HG02973 (cell line): ENCODE measurements around the gene DMRT2.

Experiments
- ATAC-seq: cut with Tn5 transposase; IDR thresholded peaks from one replicate; pipeline ENCODE4 v1.9.1; 2021; ENCODE audit warnings: moderate library complexity; ENCODE audit not compliant: unreplicated experiment

The DMRT2 gene

DNA sequence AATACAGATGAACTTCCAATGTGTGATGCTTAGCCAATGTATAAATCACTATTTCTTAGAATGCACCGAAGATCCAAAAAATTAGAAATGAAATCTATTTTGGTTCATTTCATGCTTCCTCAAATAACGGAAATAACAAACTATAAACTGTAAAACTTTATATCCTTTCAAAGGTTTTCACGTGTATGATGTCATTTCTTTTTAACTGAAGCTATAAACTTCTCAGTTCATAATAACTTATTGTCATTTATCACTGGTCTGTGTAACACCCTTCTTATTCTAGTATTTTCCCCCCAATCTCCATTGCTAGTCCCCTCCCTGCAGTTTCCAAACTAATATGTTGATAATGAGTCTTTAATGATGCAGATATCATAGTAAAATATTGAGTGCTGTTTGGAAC lies 36.4 kb downstream of the DMRT2 start:
- ATAC-seq, result no peak

DNA sequence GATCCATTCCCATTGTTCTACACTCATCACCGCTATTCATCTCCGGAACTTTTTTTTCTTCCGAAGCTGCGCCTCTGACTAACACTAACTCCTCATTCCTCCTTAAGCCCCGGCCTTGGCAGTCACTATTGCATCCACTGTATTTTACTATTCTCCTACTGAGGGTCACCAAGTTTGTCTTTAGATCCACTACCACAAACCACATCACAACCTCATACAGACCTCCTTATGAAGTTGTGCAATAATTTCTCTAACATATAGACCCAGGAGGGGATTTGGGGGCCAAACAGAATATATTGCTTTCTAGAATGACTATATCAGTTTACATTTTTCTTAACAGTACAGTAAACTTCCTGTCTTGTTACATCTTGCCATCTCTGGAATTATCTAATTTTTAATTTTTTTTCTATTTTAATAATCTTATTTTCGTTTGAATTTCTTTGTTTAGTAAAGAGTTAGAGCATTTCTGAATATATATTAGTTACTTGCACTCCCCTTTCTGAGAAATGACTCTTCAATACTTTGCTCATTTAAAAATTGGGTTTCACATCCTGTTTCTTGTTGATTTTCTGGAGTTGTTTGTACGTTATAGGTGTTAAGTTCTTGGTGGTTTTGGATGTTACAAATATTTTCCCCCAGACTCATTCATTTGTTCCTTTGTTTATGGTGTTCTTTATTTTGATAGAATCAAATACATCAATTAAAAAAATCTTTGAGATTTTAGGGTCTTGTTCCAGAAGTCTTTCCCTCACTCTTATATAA lies 37.1 kb downstream of the DMRT2 start:
- no peak for ATAC-seq

DNA sequence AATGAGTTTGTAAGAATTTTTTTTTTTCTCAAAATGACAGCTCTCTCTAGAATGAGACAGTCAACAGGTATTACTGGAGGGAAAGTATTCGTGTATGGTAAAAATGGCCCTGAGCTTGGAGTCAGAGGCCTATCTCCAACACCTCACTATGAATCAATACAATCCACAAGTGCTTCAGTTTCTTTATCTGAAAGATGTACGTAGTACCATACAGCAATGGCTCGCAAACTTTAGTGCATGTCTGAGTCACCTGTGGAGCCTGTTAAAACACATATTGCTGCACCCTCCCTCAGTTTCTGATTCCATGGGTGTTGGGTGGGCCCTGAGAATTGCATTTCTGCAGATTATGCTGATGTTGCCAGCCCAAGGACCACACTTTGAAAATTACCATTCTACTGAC lies 44.6 kb downstream of the DMRT2 start:
- no peak for ATAC-seq

DNA sequence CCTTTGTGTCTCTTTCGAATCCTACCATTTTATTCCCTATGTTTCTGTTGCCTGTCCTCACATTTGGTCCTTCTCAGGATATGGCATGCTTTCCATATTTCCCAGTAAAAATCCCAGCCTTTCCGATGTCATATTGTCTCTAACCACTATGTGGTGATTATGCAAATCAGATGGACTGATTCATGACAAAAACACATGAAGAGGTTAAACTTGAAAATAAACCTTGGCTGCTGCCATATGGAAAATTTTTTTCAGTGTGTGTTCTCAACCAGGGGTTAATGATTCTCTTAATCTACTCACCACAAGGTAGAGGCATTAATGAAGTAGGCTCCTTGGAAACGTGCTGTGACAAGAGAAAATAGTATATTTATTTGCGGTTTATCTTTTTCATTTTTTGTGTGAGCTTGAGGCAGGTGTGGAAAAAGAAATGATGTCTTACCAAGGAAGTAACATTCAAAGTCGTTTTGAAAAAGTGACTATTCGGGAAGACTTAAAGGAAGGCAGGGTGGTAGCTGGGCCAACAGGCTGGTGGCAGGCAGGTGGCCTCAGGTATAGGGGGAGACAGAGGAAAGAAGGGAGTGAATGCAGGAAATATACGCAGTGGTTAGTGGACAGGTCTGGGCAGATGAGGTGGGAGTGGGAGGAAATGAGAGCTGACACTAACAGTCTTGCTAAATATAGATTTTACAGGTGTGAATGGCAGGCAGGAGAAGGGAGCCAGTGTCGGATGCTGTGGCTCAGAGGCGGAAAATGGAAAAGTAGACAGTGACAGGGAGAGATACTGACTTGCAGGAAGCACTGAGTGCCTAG lies 46.2 kb downstream of the DMRT2 start:
- ATAC-seq, result no peak

DNA sequence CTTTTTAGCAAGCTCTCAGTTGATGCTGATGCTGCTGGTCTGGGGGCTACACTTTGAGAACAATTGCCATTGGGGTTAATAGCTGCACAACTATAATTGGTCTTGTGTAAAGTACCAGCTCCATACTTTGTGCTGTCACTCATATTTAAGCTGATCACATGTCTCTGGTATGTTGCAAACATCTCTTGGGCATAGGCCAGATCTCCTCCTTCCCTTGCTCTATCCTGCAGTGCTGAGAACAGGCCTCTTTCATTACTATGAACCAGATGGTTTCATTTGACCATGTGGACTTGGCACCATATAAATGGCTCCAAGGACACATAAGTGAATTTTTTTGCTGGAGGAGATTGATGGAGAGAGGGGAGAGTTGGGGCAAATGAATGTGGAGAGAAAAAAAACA lies 48.4 kb downstream of the DMRT2 start:
- ATAC-seq, result no peak

DNA sequence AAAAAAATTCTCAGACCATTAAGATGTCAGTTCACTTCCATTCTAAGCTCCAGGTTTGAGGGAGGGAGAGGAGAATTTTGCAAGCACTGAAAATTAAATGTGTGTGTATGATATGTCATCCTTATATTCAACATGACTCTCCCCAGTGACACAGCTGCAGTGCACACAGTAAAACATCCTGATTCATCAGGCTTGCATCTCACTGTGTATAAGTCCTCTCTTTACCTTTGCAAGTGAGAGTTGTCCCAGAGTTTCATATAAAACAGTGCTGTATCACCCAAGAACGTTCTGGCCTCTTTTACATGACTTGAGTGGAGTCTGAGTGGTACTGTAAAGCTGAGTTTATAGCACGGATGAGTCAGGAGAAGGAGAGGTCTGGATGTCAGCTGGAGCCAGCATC lies 50.0 kb downstream of the DMRT2 start:
- no peak for ATAC-seq

DNA sequence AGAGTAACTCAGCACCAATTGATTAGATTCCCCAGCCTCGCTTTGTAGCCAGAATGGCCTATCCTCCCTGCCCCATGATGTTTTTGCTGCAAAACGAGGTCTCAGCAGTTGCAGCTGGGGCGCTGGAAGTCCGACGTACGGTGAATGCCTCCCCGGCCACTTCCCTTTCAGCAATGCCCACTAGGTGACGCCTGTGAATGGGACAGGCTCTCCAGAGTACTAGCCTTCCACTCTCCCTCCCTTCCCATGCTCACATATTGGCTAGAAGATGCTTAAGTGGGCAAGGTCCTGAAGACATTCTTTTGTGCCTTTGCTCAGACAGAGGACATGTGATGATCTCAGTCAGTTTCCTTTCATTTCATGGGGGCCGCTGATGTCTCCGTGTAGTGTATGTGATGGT lies 50.8 kb downstream of the DMRT2 start:
- ATAC-seq, result no peak

DNA sequence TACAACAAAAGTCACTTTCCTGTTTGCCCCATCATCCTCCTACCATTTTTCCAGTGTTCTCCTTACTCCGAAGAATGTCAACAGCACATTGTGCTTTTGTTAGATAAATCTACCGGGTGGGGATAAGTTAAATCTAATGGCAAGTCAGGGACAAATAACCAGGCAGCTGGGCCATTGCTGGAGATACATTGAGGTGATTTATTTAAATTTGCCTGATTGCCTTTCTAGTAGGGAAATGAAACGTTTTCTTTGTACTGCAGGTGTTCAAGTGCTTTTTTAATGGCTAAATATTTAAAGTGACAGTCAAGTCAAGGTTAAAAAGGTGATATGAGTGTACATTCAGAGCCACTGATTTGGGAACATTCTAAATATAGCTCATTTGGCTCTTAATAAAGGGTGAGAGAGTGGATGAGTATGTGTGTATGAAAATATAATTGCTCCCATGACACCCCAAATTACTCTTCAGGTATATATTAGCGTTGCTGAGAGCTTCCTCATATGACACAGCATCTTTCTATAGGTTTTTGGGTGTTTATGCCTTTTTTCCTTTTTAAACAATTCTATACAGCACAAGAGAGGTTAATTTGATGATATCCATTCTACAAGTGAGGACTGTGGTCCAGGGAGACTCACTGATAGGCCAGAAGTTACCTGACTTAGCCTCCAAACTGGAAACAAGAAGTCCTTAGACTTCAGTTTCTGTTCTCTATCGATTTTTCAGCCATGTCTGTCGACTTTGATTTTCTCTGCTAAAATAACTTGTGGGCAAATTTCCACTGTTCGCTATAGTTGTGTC lies 51.9 kb downstream of the DMRT2 start:
- ATAC-seq, result no peak

DNA sequence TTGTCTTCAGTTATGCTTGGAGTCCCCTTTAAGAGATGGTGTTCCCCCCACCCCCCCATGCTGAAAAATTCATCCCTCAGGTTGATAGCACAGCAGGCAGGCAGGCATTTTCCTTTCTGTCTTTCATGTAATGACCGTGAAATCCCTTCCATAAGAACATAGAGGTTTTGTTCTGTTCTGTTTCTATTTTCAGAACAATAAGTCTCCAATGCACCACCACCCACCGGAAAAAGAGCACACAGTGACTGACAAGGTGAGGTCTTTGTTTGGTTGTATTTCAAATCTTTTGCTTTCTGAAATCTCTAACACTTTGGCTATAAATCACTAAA lies 52.4 kb downstream of the DMRT2 start:
- no peak for ATAC-seq
